Transverse colon (tissue), 4 donors: Measurements from ENCODE around the gene SBF2. TPM values are rescaled to one million over a fixed set of nuclear protein-coding genes. Genes with fewer than 3 reads are reported as not detected.

ENCODE experiments used
- DNase-seq: peaks from one replicate; pipeline ENCODE4 v3.0.0-alpha.2; 2019
- H3K27ac ChIP-seq, 4 donors: fragments of 200-600 bp; sonication (generic); 2 replicates each; pipeline ENCODE4 v1.5.1; 2016 to 2018; ENCODE audit warnings: inconsistent platforms in 4 of 4
- H3K27me3 ChIP-seq: fragments of 200-600 bp; sonication (generic); 2 replicates; pipeline ENCODE4 v1.5.1; 2017; ENCODE audit warnings: inconsistent platforms
- H3K36me3 ChIP-seq, 4 donors: fragments of 200-600 bp; sonication (generic); 2 replicates each; pipeline ENCODE4 v1.5.1; 2017 to 2019; ENCODE audit warnings: inconsistent platforms in 4 of 4
- H3K4me1 ChIP-seq, 4 donors: fragments of 200-600 bp; sonication (generic); 2 replicates each; pipeline ENCODE4 v1.5.1; 2017 to 2020; ENCODE audit warnings: inconsistent platforms in 4 of 4
- H3K4me3 ChIP-seq, 4 donors: fragments of 200-600 bp; sonication (generic); 1 replicate in 1 of 4; 2 replicates in 3 of 4; pipeline versions ENCODE4 v1.5.1 to v1.6.1; 2017 to 2019; ENCODE audit warnings: inconsistent platforms in 4 of 4
- H3K9me3 ChIP-seq, 2 donors: fragments of 200-600 bp; sonication (generic); 2 replicates each; pipeline ENCODE4 v1.5.1; 2017 to 2019; ENCODE audit warnings: inconsistent platforms in 2 of 2
- EP300 ChIP-seq: sonication (generic); formaldehyde crosslinking; IDR thresholded peaks from one replicate; pipeline ENCODE4 v1.6.1; 2017; ENCODE audit warnings: antibody characterized with exemption, low read depth
- POLR2A ChIP-seq: fragments of 450-650 bp; IDR thresholded peaks from one replicate; pipeline ENCODE4 v1.6.1; 2016; ENCODE audit warnings: antibody characterized with exemption, mild to moderate bottlenecking, moderate library complexity
- POLR2AphosphoS5 ChIP-seq, 3 donors: sonication (generic); formaldehyde crosslinking; IDR thresholded peaks; one replicate each; pipeline ENCODE4 v1.6.1; 2016; ENCODE audit warnings: antibody characterized with exemption in 3 of 3
- WGBS, 2 donors: methylation state at CpG; one replicate each; pipeline ENCODE4 v1.1.5; 2018; ENCODE audit warnings: low coverage in 1 of 2; 5-methylcytosine and 5-hydroxymethylcytosine counted together
- in situ Hi-C, 4 donors: fragments of 200-750 bp; cut with MboI; loops; one replicate each; pipeline versions ENCODE4 v1.15.0 to v1.15.1; 2017; ENCODE audit warnings: low sequenced_read_pairs in 3 of 4, low pct_ligation_motif_present in 1 of 4, low pct_unique_long_range_greater_than_20kb in 1 of 4
- intact Hi-C: fragments of 100-400 bp; cut with DNase I; formaldehyde crosslinking; loops from one replicate; pipeline ENCODE4 v1.15.1; 2023; ENCODE audit warnings: low total_unique reads
- total RNA-seq, 4 donors: library from RNA; depleted of rRNA; stranded (reverse); fragments of >200 nt; gene quantifications; one replicate each; pipeline ENCODE4 v1.1.0, GENCODE V29; 2016
- TF ChIP-seq, protein P1 (sequence below), 5 experiments: fragments of 200-600 bp in 3 of 5; fragments of 450-650 bp in 2 of 5; sonication (generic) in 3 of 5; IDR thresholded peaks; 1 replicate in 2 of 5; 2 replicates in 3 of 5; pipeline ENCODE4 v1.5.1; 2016 to 2017; ENCODE audit warnings: antibody characterized with exemption in 5 of 5, inconsistent platforms in 3 of 5, mild to moderate bottlenecking in 2 of 5, moderate library complexity in 1 of 5

Gene SBF2
- total RNA-seq, 4 donors from 2014 or later = 46.4 to 71.0 (median 54.8) TPM

GRCh38 chr11:9741260-9741659 lies 552.8 kb downstream of the SBF2 start:
- WGBS, 2 donors = 86 to 96% methylated on average over 6 of the region's 6 CpGs
- H3K27me3 ChIP-seq = no peaks in the 10 kb centered on the region

DNA sequence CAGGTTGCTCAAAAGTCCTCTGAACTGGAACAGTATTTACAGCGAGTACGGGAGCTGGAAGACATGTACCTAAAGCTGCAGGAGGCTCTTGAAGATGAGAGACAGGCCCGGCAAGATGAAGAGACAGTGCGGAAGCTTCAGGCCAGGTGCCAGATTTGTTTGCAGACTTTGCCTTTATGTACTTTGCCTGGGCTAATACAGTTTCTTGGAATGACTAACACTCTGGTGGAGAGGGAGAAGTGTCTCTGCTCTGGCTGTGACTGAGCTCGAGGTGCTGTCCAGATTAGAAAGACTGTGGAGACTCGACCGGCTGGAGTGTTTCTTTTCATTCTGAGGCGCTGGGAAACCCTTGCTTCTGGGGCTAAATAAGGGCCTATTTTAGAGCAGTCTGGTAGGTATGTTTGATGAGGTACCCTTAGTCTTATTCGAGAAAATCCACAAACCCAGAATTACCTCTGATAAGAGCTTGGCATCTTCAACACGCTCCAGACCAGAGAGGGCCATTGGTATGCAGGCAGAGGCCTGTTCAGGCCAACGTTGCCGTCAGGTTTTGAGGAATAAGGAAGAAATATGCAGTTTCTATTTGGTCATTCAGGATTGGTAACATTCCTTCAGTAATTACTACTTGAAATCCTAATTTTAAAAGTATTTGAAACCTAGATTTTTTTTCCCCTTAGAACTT lies 553.7 kb downstream of the SBF2 start:
- Histone ChIP-seq H3K27me3 (no peaks in the 10 kb centered on the region), H3K27ac (peak overlapping the region in 3 of 4 donors; percentile 17 to 32 (median 30)), H3K4me3 (no peak overlapping the region), H3K9me3 (no peaks in the 10 kb centered on the region), H3K4me1 (peaks cover 0 to 20% (median 4%) of the 10 kb centered on the region in 4 donors), H3K36me3 (peaks cover 0 to 31% (median 10%) of the 10 kb centered on the region in 4 donors)
- no peak for TF ChIP-seq POLR2AphosphoS5 (IDR thresholded peaks at IDR 0.05)
- TF ChIP-seq POLR2A = no peak
- no peak for TF ChIP-seq EP300
- TF ChIP-seq, protein P1, sequence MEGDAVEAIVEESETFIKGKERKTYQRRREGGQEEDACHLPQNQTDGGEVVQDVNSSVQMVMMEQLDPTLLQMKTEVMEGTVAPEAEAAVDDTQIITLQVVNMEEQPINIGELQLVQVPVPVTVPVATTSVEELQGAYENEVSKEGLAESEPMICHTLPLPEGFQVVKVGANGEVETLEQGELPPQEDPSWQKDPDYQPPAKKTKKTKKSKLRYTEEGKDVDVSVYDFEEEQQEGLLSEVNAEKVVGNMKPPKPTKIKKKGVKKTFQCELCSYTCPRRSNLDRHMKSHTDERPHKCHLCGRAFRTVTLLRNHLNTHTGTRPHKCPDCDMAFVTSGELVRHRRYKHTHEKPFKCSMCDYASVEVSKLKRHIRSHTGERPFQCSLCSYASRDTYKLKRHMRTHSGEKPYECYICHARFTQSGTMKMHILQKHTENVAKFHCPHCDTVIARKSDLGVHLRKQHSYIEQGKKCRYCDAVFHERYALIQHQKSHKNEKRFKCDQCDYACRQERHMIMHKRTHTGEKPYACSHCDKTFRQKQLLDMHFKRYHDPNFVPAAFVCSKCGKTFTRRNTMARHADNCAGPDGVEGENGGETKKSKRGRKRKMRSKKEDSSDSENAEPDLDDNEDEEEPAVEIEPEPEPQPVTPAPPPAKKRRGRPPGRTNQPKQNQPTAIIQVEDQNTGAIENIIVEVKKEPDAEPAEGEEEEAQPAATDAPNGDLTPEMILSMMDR (IDR thresholded peaks at IDR 0.05) = no peak
- in situ Hi-C loops = loop anchor here in 2 of 4 donors (10.0 kb wide), 2 partner anchors 76 to 126 kb away; partner anchors contain the start of gene SWAP70 (in 1 of the 2)
- peak; percentile 29 for DNase-seq
- intact Hi-C loops = no loop called here
- 56 to 64% methylated on average over 3 to 12 of the region's 12 CpGs for WGBS, 2 donors

More at GRCh38 chr11:9741260-9741659, 552.8 kb downstream of the SBF2 start:
- H3K36me3 ChIP-seq = peaks cover 0 to 31% (median 7%) of the 10 kb centered on the region in 4 donors
- TF ChIP-seq, protein P1 (IDR thresholded peaks at IDR 0.05) = no peak
- H3K27ac ChIP-seq = no peak overlapping the region
- in situ Hi-C loops = loop anchor here in 2 of 4 donors (10.0 kb wide), 2 partner anchors 76 to 126 kb away; partner anchors contain the start of gene SWAP70 (in 1 of the 2)
- no peak overlapping the region for H3K4me3 ChIP-seq
- intact Hi-C loops = no loop called here
- H3K4me1 ChIP-seq = peaks cover 0 to 20% (median 4%) of the 10 kb centered on the region in 4 donors
- DNase-seq = no peak
- no peaks in the 10 kb centered on the region for H3K9me3 ChIP-seq

- TF ChIP-seq EP300 (no peak), POLR2AphosphoS5 (IDR thresholded peaks at IDR 0.05) (no peak), POLR2A (no peak)
- TF ChIP-seq, protein P1 (IDR thresholded peaks at IDR 0.05) = no peak
- in situ Hi-C loops (no loop called here), intact Hi-C loops (no loop called here)
- Histone ChIP-seq H3K4me3 (no peak overlapping the region), H3K4me1 (peaks cover 0 to 20% (median 4%) of the 10 kb centered on the region in 4 donors), H3K9me3 (no peaks in the 10 kb centered on the region), H3K36me3 (peaks cover 0 to 31% (median 10%) of the 10 kb centered on the region in 4 donors), H3K27ac (peak overlapping the region in 3 of 4 donors; percentile 4 to 51 (median 30)), H3K27me3 (no peaks in the 10 kb centered on the region)
- WGBS, 2 donors = 82 to 96% methylated on average over 3 to 4 of the region's 4 CpGs
- DNase-seq = no peak
These were observed 554.7 kb downstream of the SBF2 start for GRCh38 chr11:9739123-9739900.

GRCh38 chr11:9738707-9739106 lies 555.3 kb downstream of the SBF2 start:
- H3K27me3 ChIP-seq = no peaks in the 10 kb centered on the region
- H3K4me3 ChIP-seq = no peak overlapping the region
- TF ChIP-seq EP300 (no peak), POLR2AphosphoS5 (IDR thresholded peaks at IDR 0.05) (no peak), POLR2A (no peak)
- TF ChIP-seq, protein P1 (IDR thresholded peaks at IDR 0.05) = no peak
- peaks cover 0 to 20% (median 4%) of the 10 kb centered on the region in 4 donors for H3K4me1 ChIP-seq
- peaks cover 0 to 31% (median 10%) of the 10 kb centered on the region in 4 donors for H3K36me3 ChIP-seq
- WGBS, 2 donors = 87 to 100% methylated on average over 1 of the region's 1 CpG
- no peak for DNase-seq
- intact Hi-C loops (no loop called here), in situ Hi-C loops (no loop called here)
- no peaks in the 10 kb centered on the region for H3K9me3 ChIP-seq
- peak overlapping the region in 3 of 4 donors; percentile 4 to 51 (median 30) for H3K27ac ChIP-seq
